Endothelial cell of umbilical vein (primary cell): ENCODE results near the gene PPP1R12A. TPM values are rescaled to one million over a fixed set of nuclear protein-coding genes. Genes with fewer than 3 reads are reported as not detected.

Source experiments
- BruUV-seq: library from RNA; stranded (reverse); fragments of 400-500 nt; replicated peaks from 2 replicates; lab custom pipeline; 2021; lab: Mats Ljungman, UMichigan
- CTCF ChIA-PET: fragments of 300-600, 350-600 bp; sonication (Branson Sonifier 250); formaldehyde crosslinking; loops from one replicate; lab custom pipeline; 2021; ENCODE audit warnings: antibody characterized with exemption, inconsistent platforms; lab: Charles Lee
- POLR2A ChIA-PET: fragments of 300-600, 350-600 bp; sonication (Branson Sonifier 250); formaldehyde crosslinking; loops from one replicate; lab custom pipeline; 2021; ENCODE audit warnings: antibody characterized with exemption, inconsistent platforms; lab: Charles Lee
- DNase-seq: peaks from one replicate; pipeline ENCODE4 v3.0.0-alpha.2; 2011; ENCODE audit warnings: low read depth, low spot score
- FAIRE-seq: peaks from 2 replicates; lab custom pipeline; 2011; peaks lifted over from hg19 to GRCh38; lab: Jason Lieb, UNC
- H2AFZ ChIP-seq: 2 replicates; pipeline ENCODE4 v1.6.0; 2012; ENCODE audit warnings: low read depth, low read length, control low read depth, inconsistent platforms
- H3K27ac ChIP-seq: 2 replicates; pipeline ENCODE4 v1.5.1; 2011; ENCODE audit warnings: low read depth, mild to moderate bottlenecking, control low read depth, low read length, moderate library complexity; ENCODE audit not compliant: insufficient read depth
- H3K27me3 ChIP-seq, 2 experiments: 2 replicates each; pipeline versions ENCODE4 v1.6.0 to v1.6.1; 2011; ENCODE audit warnings: low read length in 2 of 2, mixed read lengths in 1 of 2; ENCODE audit not compliant: control insufficient read depth in 2 of 2, insufficient read depth in 2 of 2
- H3K36me3 ChIP-seq, 2 experiments: 2 replicates in 1 of 2; 3 replicates in 1 of 2; pipeline ENCODE4 v1.5.1; 2011; ENCODE audit warnings: low read length in 2 of 2, mild to moderate bottlenecking in 1 of 2, moderate library complexity in 1 of 2; ENCODE audit not compliant: control insufficient read depth in 2 of 2, insufficient read depth in 2 of 2; ENCODE audit errors: extremely low read depth in 1 of 2
- H3K4me1 ChIP-seq: 3 replicates; pipeline ENCODE4 v1.5.1; 2011; ENCODE audit warnings: mild to moderate bottlenecking, low read length; ENCODE audit not compliant: control insufficient read depth, insufficient read depth; ENCODE audit errors: extremely low read depth
- H3K4me2 ChIP-seq: 2 replicates; pipeline ENCODE4 v1.6.1; 2011; ENCODE audit warnings: low read length, control low read depth, mixed read lengths; ENCODE audit not compliant: insufficient read depth
- H3K4me3 ChIP-seq, 3 experiments: fragments of 200-600 bp in 1 of 3; sonication (generic), shearing (Covaris generic) in 1 of 3; replicated peaks in 1 of 3; 2 replicates each; pipeline ENCODE4 v1.5.1; 2011 to 2016; ENCODE audit warnings: control low read depth in 3 of 3, low read length in 3 of 3, mild to moderate bottlenecking in 2 of 3, inconsistent platforms in 1 of 3, low read depth in 1 of 3, moderate library complexity in 1 of 3; ENCODE audit not compliant: insufficient read depth in 1 of 3
- H3K79me2 ChIP-seq: 2 replicates; pipeline ENCODE4 v1.6.0; 2012; ENCODE audit warnings: low read length, inconsistent platforms; ENCODE audit not compliant: control insufficient read depth, insufficient read depth
- H3K9ac ChIP-seq: replicated peaks from 2 replicates; pipeline ENCODE3; 2011; ENCODE audit warnings: low read length, control low read depth; ENCODE audit not compliant: insufficient read depth; ENCODE audit errors: extremely low read depth
- H3K9me1 ChIP-seq: replicated peaks from 3 replicates; pipeline ENCODE4 v1.6.0; 2011; ENCODE audit warnings: mild to moderate bottlenecking, low read length; ENCODE audit not compliant: control insufficient read depth, insufficient read depth; ENCODE audit errors: extremely low read depth
- H3K9me3 ChIP-seq: replicated peaks from 2 replicates; pipeline ENCODE4 v1.5.1; 2012; ENCODE audit warnings: low read length, inconsistent platforms; ENCODE audit not compliant: control insufficient read depth, insufficient read depth
- H4K20me1 ChIP-seq: replicated peaks from 2 replicates; pipeline ENCODE3; 2011; ENCODE audit warnings: mild to moderate bottlenecking, low read length; ENCODE audit not compliant: control insufficient read depth, insufficient read depth; ENCODE audit errors: extremely low read depth
- CTCF ChIP-seq, 2 donors: IDR thresholded peaks; 1 replicate in 1 of 2; 2 replicates in 1 of 2; pipeline ENCODE4 v1.5.1; 2011; ENCODE audit warnings: low read length in 2 of 2, mild to moderate bottlenecking in 2 of 2, moderate library complexity in 2 of 2, control low read depth in 1 of 2, inconsistent platforms in 1 of 2, low read depth in 1 of 2; ENCODE audit not compliant: insufficient read depth in 1 of 2; ENCODE audit errors: extremely low read depth in 1 of 2
- MAX ChIP-seq: IDR thresholded peaks from 2 replicates; pipeline ENCODE4 v1.6.1; 2011; ENCODE audit not compliant: insufficient read depth, insufficient read length
- MYC ChIP-seq: IDR thresholded peaks from one replicate; pipeline ENCODE4 v1.6.1; 2011; ENCODE audit warnings: mild to moderate bottlenecking, low read depth, low read length
- dilution Hi-C: fragments of 300-500 bp; cut with MboI; formaldehyde crosslinking; loops from one replicate; pipeline ENCODE4 v1.15.0; 2019; ENCODE audit warnings: low sequenced_read_pairs; ENCODE audit not compliant: extremely low pct_ligation_motif_present
- intact Hi-C: fragments of 100-400 bp; cut with micrococcal nuclease; formaldehyde crosslinking; loops from one replicate; pipeline ENCODE4 v1.10.0; 2022
- polyA plus RNA-seq, 4 experiments: library from polyadenylated mRNA; depleted of rRNA in 3 of 4; stranded (reverse) in 3 of 4; unstranded in 1 of 4; fragments of >200 nt; gene quantifications; 2 replicates each; pipeline versions ENCODE4 v1.2.1 to v1.2.3, GENCODE V29; 2011 to 2012; ENCODE audit warnings: missing spikeins in 1 of 4
- total RNA-seq: library from RNA; stranded (reverse); gene quantifications from 2 replicates; pipeline ENCODE4 v1.2.3, GENCODE V29; 2021

The PPP1R12A gene
- total and polyA plus RNA-seq, 2 donors (not counting 3 experiments of a cell fraction or from before 2014, with no cell fraction given) = 12.9 to 83.9 TPM

GRCh38 chr12:79782172-79782900 lies 152.6 kb downstream of the PPP1R12A start:
- DNase-seq = peak; percentile 31

More at GRCh38 chr12:79782172-79782900, 152.6 kb downstream of the PPP1R12A start:
- H3K4me3 ChIP-seq = no peak overlapping the region
- no peak overlapping the region for H3K9ac ChIP-seq
- H3K27me3 ChIP-seq = no peaks in the 10 kb centered on the region
- H3K79me2 ChIP-seq = no peaks in the 10 kb centered on the region
- ChIA-PET POLR2A (no interaction called here), CTCF (interaction anchor here (0.8 to 1.4 kb wide), 5 partner anchors 14 to 405 kb away, joined by 3 to 4 read pairs (median 3); no protein-coding TSS in a partner anchor)
- no peaks in the 10 kb centered on the region for H3K9me3 ChIP-seq
- H3K27ac ChIP-seq = no peak overlapping the region
- no peaks in the 10 kb centered on the region for H4K20me1 ChIP-seq
- no peak overlapping the region for H2AFZ ChIP-seq
- no peak for TF ChIP-seq MAX
- no peak for TF ChIP-seq CTCF (IDR thresholded peaks at IDR 0.05; ENCODE audit: extremely low read depth in 1 of 2, insufficient read depth in 1 of 2, low read depth in 1 of 2, low read length in 2 of 2)
- TF ChIP-seq MYC = no peak
- dilution Hi-C loops = no loop called here
- no peak for FAIRE-seq
- no peak overlapping the region for H3K4me2 ChIP-seq
- BruUV-seq = no TSS peak
- H3K9me1 ChIP-seq = no peaks in the 10 kb centered on the region
- no peaks in the 10 kb centered on the region for H3K4me1 ChIP-seq
- intact Hi-C loops = loop anchor here (10.0 kb wide), 1 partner anchor 402 kb away; no protein-coding TSS in a partner anchor
- peaks cover 0 to 6% of the 10 kb centered on the region in 2 experiments for H3K36me3 ChIP-seq
